GM20000 (cell line): ENCODE results near the gene UAP1L1.
"Not testable (repeated sequence)": the region's sequence is repeated elsewhere in the genome, so short reads cannot be mapped to it uniquely, and the experiment has no call there.

Experiments
- DNase-seq: peaks from one replicate; pipeline ENCODE4 v3.0.0; 2012; ENCODE audit warnings: low spot score
- TF ChIP-seq, protein P1 (sequence below): IDR thresholded peaks from 2 replicates; pipeline ENCODE4 v1.5.1; 2012; ENCODE audit warnings: mild to moderate bottlenecking, control low read depth; ENCODE audit errors: extremely low read depth, missing control alignments

UAP1L1 gene

DNA sequence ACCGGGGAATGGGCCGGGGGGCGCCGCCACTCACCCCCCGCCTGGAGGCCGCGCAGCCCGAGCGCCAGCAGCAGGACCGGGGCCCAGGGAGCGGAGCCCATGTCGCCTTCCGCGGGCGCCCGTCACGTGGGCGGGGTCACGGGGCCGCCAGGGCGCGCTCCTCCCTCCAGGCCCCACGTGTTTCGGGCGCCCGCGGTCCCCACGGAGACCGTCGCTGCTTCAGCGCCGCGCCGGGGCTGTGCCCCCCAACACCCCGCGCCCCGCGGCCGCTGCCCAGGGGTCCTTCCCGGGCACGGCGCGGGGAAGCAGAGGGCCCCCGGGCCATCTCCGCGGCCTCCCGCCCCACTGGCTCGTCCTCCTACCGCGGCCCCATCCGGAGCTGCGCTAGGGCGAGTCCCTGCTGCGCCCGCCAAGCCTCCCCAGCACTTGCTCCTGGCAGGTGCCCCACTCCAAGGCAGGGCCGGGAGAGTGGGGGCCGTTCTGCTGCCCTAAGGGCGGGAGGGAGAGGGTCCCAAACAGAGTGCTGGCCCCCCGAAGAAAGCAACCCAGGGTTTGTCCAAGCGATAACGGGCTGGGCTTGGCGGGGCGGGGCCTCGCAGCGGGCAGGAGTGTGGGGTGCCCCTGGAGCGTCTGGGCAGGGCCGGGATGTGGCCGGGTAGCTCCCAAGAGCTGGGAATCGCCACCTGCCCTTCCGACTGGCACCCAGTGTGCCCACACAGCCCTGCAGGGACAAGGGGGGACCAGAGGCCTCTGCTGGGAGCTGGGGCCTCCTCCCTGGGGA is 37.5 kb downstream of the UAP1L1 start, which contains the start of gene DPP7:
Gene DPP7 (minus strand): TSS at position 121 of the 781 bp plus-strand sequence. CDS start 20 bp downstream, at position 101.
- peak; percentile 98 for DNase-seq
- TF ChIP-seq, protein P1, sequence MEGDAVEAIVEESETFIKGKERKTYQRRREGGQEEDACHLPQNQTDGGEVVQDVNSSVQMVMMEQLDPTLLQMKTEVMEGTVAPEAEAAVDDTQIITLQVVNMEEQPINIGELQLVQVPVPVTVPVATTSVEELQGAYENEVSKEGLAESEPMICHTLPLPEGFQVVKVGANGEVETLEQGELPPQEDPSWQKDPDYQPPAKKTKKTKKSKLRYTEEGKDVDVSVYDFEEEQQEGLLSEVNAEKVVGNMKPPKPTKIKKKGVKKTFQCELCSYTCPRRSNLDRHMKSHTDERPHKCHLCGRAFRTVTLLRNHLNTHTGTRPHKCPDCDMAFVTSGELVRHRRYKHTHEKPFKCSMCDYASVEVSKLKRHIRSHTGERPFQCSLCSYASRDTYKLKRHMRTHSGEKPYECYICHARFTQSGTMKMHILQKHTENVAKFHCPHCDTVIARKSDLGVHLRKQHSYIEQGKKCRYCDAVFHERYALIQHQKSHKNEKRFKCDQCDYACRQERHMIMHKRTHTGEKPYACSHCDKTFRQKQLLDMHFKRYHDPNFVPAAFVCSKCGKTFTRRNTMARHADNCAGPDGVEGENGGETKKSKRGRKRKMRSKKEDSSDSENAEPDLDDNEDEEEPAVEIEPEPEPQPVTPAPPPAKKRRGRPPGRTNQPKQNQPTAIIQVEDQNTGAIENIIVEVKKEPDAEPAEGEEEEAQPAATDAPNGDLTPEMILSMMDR, result no peak

DNA sequence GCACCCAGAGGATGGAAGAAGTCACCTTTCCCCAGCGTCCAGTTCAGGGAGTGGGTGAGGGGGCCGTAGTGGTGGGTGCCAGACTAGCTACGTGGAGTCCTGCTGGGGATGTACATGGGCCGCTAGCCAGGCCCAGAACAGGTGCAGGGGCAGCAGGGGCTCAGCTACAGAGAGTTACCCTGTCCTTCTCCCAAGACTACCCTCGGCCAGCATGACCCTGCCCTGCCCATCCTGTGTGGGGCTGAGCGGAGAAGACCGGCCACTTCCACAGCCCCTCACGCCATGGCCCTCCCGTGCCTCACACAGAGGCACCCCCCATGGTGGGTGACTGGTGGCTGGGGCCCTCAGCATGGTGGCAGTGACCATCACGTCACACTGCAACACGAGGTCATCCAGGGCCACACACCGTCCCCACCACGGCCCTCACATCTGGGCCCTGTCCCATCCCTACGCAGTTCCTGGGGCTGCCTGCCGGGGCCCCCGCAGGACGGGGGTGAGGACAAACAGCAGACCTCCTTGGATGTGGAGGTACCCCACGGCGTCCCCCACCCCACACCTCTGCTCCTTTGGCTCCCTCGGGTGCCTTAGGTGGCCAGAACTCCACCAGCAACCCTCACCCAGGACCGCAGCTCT is 38.2 kb downstream of the UAP1L1 start:
- DNase-seq, result no peak

DNA sequence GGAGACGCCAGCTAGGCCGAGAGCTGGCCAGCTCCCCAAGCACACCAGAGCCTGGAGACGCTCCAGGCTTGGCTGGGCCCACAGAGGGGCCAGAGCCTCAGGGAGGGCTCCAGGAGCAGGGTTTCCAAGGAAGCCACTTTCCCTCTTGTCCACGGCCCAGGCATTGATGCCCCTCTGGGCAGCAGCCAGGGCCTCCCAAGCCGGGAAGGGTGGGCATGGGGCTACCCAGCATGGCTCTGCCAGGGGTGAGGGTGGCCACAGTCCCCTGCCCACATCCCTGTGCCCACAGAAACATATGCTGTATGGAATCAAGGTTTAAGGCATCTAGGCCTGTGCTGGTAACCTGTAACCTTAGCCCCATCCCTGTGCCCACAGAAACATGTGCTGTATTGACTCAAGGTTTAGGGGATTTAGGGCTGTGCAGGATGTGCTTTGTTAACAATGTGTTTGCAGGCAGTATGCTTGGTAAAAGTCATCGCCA is 38.8 kb downstream of the UAP1L1 start:
- TF ChIP-seq, protein P1, result no peak
- DNase-seq, result no peak

More for the DNA sequence above, 38.2 kb downstream of the UAP1L1 start:
- TF ChIP-seq, protein P1, result no peak

DNA sequence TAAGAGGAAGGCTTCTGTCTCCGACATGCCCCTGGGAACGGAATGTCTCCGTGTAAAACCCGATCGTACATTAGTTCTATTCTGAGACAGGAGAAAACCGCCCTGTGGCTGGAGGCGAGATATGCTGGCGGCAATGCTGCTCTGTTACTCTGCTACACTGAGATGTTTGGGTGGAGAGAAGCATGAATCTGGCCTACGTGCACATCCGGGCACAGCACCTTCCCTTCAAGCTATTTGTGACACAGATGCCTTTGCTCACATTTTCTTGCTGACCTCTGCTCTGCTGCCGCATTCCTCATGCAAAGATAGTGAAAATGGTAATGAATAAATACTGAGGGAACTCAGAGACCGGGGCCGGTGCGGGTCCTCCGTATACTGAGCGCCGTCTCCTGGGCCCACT is 39.4 kb downstream of the UAP1L1 start:
- DNase-seq, result no peak
- TF ChIP-seq, protein P1, result no peak

DNA sequence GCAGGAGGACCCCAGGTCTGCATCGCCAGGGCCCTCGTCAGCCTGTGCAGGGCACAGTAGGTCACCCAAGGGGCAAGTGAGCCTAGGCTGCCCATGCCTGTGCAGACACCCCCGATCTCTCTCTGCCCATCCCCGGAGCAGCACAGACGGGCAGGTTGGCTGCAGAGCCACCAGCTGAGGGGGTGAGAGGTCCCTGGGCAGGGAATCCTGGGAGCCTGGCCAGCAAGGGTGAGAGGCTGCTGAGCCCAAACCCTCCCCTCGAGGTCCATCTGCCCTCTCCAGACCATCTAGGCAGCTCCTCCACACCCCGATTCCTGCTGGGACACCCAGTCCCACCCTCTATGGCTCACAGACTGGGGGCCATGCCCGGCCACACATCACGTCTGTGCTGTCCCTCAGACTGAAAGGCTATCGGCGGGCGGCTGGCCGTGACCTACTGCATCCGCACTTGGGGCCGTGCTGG is 40.0 kb downstream of the UAP1L1 start:
- DNase-seq, result no peak
- TF ChIP-seq, protein P1, result no peak

DNA sequence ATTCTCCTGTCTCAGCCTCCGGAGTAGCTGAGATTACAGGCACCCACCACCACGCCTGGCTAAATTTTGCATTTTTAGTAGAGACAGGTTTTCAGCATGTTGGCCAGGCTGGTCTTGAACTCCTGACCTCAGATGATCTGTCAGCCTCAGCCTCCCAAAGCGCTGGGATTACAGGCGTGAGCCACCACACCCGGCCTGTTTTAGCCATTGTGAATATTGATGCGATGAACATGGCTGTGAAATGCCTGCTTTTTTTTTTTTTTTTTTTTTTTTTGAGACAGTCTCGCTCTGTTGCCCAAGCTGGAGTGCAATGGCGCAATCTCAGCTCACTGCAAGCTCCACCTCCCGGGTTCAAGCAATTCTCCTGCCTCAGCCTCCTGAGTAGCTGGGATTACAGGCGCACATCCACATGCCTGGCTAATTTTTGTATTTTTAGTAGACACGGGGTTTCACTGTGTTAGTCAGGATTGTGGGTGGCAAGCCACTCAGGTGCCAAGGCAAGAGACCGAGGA is 40.8 kb downstream of the UAP1L1 start:
- DNase-seq, result not testable (repeated sequence)

DNA sequence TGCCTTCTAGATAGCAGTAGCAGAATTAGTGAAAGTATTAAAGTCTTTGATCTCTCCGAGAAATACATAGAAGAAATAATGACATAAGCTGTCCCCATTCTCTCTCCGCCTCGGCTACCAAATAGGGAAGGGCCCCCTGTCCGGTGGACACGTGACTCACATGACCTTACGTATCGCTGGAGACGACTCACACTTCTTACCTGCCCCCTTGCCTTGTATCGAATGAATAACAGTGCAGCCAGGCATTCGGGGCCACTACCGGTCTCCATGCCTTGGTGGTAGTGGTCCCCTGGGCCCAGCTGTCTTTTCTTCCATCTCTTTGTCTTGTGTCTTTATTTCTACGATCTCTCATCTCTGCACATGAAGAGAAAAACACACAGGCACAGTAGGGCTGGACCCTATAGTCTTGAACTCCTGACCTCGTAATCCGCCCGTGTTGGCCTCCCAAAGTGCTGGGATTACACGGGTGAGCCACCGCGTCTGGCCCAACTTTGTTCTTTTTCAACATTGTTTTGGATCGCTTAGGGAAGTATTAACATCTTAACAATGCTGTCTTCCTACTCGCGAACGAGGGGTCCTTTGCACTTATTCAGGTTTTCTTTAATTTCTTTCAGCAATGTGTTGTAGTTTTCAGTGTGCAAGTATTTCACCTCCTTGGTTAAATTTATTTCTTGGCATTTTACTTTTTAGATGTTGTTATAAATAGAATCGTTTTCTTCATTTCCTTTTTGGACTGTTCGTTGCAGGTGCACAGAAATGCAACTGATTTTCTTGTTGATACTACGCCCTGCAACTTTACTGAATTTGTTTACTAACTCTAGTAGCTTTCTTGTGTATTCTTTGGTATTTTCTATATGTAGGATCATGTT is 44.8 kb downstream of the UAP1L1 start:
- not testable (repeated sequence) for DNase-seq

DNA sequence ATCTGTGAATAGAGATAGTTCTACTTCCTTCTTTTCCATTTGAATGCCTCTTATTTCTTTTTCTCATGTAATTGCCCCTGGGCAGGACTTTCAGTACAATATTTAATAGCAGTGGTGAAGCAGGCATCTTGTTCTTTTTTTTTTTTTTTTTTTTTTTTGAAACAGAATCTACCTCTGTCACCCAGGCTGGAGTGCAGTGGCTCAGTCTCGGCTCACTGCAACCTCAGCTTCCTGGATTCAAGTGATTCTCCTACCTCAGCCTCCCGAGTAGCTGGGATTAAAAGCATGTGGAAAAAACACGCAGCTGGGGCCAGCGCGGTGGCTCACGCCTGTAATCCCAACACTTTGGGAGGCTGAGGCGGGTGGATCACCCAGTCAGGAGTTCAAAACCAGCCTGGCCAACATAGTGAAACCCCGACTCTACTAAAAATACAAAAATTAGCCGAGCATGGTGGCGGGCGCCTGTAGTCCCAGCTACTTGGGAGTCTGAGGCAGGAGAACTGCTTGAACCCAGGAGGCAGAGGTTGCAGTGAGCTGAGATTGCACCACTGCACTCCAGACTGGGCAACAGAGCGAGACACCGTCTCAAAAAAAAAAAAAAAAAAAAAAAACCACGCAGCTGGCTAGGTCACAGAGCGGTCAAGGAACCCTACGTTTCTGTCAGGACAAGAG is 45.6 kb downstream of the UAP1L1 start:
- not testable (repeated sequence) for DNase-seq
